Activated naive CD4-positive, alpha-beta T cell treated with Interleukin-2 at 50 U/mL for 16 hours (primary cell): ENCODE data around the gene IL25.
"Not testable (repeated sequence)": the region's sequence is repeated elsewhere in the genome, so short reads cannot be mapped to it uniquely, and the experiment has no call there.

Experiments used
- DNase-seq: peaks from one replicate; pipeline ENCODE4 v3.0.0-alpha.2; 2020

Gene IL25

DNA sequence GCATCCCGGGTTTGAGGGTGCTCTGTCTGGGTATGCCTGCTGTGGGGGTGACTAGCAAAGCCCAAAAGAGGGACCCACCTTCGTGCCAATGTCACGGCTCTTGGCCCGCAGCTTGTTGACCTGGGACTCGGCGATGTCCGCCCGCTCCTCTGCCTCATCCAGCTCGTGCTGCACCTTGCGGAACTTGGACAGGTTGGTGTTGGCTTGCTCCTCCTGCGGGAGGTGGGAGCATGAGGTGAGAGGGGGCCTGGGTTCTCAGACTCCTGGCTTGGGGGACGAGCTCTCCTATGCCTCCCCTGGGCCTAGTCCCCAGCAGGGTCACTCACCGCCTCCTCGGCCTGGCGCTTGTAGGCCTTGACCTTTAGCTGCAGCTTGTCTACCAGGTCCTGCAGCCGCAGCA is 41.1 kb downstream of the IL25 start:
- DNase-seq = no peak

DNA sequence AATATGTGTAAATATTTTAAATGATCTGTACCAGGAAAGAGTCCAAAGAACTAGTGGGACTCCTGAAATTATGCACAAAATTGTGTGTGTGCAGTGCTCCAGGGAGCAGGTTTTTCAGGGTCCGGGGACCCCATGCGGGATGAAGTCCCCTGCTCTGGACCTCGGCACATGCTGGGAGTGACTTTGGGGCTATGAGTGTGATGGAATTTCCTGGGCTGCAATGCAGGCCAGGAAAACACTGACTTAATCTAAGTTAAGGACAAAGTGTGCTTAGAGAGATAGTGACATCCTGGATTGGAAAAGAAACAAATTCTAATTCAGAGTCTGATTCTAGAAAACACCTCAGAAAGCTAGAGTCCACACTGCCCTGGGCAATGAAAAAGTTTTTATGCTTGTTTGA is 41.6 kb downstream of the IL25 start:
- DNase-seq = no peak

DNA sequence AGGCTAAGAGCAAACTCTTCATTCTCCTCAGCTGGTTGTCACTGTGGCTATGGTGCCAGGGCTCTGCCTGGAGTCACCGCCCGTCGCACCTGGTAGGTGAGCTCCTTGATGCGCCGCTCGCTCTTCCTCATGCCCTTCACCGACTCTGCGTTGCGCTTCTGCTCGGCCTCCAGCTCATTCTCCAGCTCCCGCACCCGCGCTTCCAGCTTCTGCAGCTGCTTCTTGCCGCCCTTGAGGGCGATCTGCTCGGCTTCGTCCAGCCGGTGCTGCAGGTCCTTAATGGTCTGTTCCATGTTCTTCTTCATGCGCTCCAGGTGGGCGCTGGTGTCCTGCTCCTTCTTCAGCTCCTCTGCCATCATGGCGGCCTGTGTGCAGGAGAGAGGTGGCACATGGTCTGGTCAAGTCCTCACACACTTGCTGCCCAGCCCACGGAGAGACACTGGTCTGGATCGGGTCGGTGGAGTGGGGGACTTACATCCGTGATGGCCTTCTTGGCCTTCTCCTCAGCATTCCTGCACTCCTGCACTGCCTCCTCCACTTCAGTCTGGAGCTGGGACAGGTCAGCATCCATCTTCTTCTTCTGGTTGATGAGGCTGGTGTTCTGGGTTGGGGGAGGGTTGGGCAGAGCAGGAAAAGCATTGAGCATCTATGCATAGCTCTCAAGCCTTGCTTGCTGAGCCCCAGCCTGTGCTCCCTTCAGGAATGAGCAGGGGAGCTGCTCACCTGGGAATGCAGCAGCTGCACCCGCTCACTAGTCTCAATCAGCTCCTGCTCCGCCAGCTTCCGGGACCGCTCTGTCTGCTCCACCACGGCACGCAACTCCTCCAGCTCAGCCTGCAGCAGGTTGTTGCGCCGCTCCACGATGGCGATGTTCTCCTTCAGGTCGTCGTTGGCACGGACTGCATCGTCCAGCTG is 42.6 kb downstream of the IL25 start:
- DNase-seq = no peak

DNA sequence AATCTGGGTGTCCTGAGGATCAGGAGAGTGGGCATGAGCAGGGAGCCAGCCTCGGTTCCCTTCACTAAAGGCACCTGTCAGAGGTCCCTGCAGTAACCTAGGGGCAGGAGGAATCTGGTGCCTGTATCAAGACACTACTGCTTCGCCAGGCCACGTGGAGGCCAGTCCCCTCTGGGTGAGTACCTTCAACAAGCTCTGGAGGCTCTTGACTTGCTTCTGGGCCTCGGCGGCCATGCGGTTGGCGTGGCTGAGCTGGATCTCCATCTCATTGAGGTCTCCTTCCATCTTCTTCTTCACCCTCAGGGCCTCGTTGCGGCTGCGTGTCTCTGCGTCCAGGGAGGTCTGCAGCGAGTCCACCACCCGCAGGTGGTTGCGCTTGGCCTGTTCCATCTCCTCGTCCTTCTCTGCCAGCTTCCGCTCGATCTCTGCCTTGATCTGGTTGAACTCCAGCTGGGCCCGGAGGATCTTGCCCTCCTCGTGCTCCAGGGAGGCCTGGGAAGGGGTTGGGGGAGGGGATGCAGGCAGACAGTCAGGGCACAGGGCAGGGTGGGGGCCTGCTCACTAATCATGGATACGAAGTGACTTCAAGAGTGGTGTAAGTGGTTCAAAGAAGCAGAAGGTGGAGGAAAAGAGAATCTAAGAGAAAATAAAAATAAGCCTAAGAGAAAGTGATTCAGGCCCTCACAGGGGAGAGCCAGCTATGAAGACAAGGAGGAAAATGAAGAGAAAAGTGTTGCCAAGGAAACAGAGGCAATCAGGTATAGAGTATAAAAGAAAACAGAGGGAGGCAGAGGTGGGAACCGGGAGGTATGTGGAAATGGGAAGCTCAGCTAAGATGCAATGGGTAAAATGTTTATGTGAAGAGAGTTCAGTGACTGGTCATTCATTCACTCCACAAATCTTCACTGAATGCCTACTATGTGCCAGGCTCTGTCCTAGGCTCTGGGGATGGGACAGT is 43.5 kb downstream of the IL25 start:
- no peak for DNase-seq

DNA sequence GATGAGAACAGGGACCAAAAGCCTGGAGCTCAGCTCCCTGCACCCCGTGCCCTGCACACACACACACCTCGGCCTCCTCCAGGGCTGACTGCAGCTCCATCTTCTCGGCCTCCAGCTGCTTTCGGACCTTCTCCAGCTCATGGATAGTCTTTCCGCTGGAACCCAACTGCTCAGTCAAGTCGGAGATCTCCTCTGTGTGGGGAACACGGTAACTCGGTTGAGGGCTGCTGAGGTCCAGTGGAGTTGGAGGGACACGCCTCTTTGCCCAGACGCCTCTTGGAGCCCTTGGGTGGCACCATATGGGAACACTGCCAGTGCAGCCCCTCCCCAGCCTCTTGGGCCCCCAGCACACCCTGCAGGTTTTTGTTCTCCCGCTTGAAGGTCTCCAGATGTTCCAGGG is 44.2 kb downstream of the IL25 start:
- no peak for DNase-seq

DNA sequence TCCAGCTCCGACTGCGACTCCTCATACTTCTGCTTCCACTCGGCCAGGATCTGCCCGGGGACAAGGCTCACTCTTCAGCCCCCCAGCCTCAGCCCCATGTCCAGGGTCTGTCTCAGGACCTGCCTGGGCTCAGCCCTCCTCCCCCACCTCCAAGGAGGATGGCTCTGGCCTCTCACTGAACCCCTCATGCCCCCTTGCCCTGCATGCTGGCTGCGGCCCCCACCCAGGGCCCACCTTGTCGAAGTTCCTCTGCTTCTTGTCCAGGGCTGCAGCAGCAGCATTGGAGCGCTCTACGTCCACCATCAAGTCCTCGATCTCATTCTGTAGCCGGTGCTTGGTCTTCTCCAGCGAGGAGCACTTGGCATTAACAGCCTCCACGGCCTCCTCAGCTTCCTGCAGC is 44.7 kb downstream of the IL25 start:
- not testable (repeated sequence) for DNase-seq

DNA sequence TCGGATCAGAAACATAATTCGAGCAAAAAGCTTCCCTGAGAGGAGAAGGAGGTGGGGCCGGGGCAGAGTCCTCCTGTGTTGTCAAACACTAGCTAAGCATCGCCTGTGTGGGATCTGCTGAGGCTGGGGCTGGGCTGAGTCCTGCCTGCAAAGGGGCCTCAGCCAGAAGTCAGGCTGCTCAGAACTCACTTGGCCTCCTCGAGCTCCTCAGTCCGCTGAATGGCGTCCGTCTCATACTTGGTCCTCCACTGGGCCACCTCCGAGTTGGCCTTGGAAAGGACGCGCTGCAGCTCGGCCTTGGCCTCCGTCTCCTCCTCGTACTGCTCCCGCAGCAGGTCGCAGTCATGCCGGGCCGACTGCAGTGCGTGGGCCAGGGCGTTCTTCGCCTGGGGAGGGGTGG is 45.4 kb downstream of the IL25 start:
- no peak for DNase-seq

DNA sequence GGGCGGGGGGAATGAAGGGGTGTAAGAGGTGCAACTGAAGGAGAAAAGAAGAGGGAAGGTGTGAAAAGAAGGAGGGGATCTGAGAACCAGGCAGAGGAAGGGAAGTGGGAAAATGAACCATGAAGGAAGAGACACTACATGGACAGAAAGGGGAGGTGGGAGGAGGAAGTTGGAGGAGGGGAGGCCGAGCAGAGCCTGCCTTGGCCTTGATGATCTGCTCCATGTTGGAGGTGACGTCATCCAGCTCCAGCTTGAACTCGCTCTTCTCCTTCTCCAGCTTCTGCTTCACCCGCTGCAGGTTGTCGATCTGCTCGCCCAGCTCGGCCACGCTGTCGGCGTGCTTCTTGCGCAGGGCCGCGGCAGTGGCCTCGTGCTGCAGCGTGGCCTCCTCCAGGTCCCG is 47.0 kb downstream of the IL25 start:
- not testable (repeated sequence) for DNase-seq

DNA sequence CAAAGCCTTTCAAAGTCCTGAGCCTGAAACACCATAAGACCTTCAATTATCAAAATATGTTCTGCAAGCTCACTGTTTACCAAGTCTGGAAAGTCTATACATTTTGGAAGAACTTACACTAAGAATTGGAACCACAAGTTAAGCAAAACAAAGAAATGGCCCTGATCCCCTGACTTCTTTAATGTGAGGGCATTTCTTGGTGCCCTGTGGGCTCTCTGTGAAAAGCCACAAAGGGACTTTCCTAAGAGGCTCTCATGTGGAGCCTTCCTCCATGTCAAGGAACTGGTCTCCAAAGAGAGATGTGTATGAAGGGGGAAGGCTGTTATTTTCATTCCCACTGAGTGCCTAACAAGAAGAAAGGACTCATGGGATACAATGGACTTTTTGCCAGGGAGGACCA is 49.0 kb downstream of the IL25 start:
- no peak for DNase-seq

DNA sequence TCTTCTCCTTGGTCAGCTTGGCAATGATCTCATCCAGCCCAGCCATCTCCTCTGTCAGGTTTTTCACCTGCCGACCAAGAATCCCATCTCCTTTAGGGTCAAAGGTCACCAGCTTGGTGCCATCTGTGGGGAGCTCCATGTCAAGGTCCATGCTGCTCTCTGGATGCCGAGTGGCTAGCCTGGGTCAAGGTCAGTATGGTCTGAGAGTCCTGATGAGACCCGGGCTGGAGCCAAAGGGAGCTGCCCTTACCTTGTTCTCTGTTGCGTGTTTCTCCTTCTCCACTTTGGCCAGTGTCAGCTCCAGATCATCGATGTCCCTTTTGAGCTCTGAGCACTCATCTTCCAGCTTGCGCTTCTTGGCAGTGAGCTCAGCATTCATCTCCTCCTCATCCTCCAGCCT is 51.0 kb downstream of the IL25 start:
- DNase-seq = no peak

DNA sequence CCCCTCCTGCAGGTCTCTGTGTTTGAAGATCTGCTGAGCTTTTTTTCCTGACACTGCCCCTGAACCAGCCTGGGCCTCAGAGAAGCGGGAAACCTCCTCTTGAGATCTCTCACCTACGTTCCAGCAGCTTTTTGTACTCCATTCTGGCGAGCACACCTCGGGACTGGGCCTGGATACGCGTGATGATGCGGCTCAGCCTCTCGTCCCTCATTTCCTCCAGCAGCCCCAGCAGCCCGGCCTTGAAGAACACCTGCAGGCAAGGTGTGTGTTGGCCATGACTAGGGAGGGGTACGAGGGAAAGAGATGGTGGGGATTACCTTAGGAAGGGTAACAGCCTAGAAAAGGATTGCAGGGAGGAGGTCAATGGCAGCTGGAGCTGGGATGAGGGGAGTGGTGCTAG is 52.6 kb downstream of the IL25 start:
- DNase-seq = no peak

DNA sequence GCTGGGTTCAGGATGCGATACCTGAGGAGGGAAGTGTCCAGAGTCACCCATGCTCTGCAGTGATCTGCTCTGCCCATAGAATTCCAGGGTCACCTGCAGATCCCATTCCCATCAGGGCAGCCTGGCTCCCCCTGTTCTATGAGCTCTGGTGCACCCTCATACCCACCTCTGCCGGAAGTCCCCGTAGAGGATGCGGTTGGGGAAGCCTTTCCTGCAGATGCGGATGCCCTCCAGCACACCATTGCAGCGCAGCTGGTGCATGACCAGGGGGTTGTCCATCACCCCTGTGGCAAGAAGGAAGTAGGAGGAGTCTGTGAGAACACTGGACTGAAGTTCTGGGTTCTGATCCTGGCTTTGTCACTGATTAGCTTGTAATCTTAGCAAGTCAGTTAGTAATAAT is 53.2 kb downstream of the IL25 start:
- DNase-seq = not testable (repeated sequence)
